ENCODE results near the gene DST.

- TF ChIP-seq CTCF (conservative IDR thresholded peaks at IDR 0.05 in 1 of 2, IDR thresholded peaks at IDR 0.05 in 1 of 2; ENCODE audit: low read depth in 1 of 2, low read length in 2 of 2) (peak; percentile 23 to 24), EZH2 (IDR thresholded peaks at IDR 0.05; ENCODE audit: low read length, missing control alignments) (no peak)
Measured at GRCh38 chr6:56542364-56543331, 100.0 kb downstream of the DST start.
